ENCODE data around the gene TM9SF4. TPM values are rescaled to one million over a fixed set of nuclear protein-coding genes. Genes with fewer than 3 reads are reported as not detected.

Gene TM9SF4
- total and polyA plus RNA-seq, 8 donors: 56.2 to 63.5 (median 60.1) TPM

GRCh38 chr20:32127347-32127746 lies 17.8 kb downstream of the TM9SF4 start:
- Histone ChIP-seq H3K36me3 (peaks cover 0 to 14% of the 10 kb centered on the region in 2 donors), H3K4me1 (no peaks in the 10 kb centered on the region), H3K27me3 (no peaks in the 10 kb centered on the region), H3K9me3 (no peaks in the 10 kb centered on the region), H3K27ac (no peak overlapping the region), H3K4me3 (no peak overlapping the region)
- intact Hi-C loops (cut with DNase I): no loop called here
- no peak for ATAC-seq
- TF ChIP-seq, protein P1, sequence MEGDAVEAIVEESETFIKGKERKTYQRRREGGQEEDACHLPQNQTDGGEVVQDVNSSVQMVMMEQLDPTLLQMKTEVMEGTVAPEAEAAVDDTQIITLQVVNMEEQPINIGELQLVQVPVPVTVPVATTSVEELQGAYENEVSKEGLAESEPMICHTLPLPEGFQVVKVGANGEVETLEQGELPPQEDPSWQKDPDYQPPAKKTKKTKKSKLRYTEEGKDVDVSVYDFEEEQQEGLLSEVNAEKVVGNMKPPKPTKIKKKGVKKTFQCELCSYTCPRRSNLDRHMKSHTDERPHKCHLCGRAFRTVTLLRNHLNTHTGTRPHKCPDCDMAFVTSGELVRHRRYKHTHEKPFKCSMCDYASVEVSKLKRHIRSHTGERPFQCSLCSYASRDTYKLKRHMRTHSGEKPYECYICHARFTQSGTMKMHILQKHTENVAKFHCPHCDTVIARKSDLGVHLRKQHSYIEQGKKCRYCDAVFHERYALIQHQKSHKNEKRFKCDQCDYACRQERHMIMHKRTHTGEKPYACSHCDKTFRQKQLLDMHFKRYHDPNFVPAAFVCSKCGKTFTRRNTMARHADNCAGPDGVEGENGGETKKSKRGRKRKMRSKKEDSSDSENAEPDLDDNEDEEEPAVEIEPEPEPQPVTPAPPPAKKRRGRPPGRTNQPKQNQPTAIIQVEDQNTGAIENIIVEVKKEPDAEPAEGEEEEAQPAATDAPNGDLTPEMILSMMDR (IDR thresholded peaks at IDR 0.05): no peak
- no peak for DNase-seq

GRCh38 chr20:32128167-32128566 lies 18.7 kb downstream of the TM9SF4 start:
- TF ChIP-seq, protein P1 (IDR thresholded peaks at IDR 0.05): no peak
- Histone ChIP-seq H3K4me3 (no peak overlapping the region), H3K9me3 (no peaks in the 10 kb centered on the region), H3K27ac (no peak overlapping the region), H3K36me3 (peaks cover 0 to 22% of the 10 kb centered on the region in 2 donors), H3K27me3 (no peaks in the 10 kb centered on the region), H3K4me1 (no peaks in the 10 kb centered on the region)
- intact Hi-C loops (cut with DNase I): no loop called here
- no peak for ATAC-seq
- DNase-seq: no peak

GRCh38 chr20:32129863-32130262 lies 20.3 kb downstream of the TM9SF4 start:
- TF ChIP-seq, protein P1 (IDR thresholded peaks at IDR 0.05): no peak
- H3K27me3 ChIP-seq: no peaks in the 10 kb centered on the region
- no peaks in the 10 kb centered on the region for H3K9me3 ChIP-seq
- peaks cover 0 to 32% of the 10 kb centered on the region in 2 donors for H3K36me3 ChIP-seq
- H3K4me3 ChIP-seq: no peak overlapping the region
- no peak for ATAC-seq
- intact Hi-C loops (cut with DNase I): no loop called here
- H3K4me1 ChIP-seq: no peaks in the 10 kb centered on the region
- no peak for DNase-seq
- H3K27ac ChIP-seq: no peak overlapping the region

DNA sequence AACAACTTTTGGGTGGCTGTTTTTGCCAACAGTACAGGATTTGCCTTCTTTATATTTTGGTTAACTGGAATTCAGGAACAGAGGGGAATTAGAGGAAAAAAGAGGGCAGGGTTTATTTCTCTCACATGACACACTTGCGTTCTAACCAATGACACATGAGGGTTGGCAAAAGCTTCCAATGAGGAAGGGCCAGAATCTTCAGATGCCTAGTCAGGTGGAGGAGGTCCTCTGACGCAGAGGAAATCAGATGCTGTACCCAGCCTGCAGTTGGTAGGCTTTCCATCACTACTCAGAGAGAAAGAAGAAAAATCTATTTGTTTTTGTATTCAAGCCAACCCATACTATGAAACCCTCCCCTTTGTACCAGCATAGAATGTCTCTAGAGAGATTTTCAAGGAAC lies 20.8 kb downstream of the TM9SF4 start:
- Histone ChIP-seq H3K4me1 (no peaks in the 10 kb centered on the region), H3K27me3 (no peaks in the 10 kb centered on the region), H3K4me3 (no peak overlapping the region), H3K36me3 (peaks cover 0 to 31% of the 10 kb centered on the region in 2 donors), H3K27ac (no peak overlapping the region), H3K9me3 (no peaks in the 10 kb centered on the region)
- ATAC-seq (no peak), DNase-seq (no peak)
- intact Hi-C loops (cut with DNase I): no loop called here
- TF ChIP-seq, protein P1 (IDR thresholded peaks at IDR 0.05): no peak

- no peak for ATAC-seq
- intact Hi-C loops (cut with DNase I): no loop called here
- DNase-seq: no peak
- Histone ChIP-seq H3K4me1 (no peaks in the 10 kb centered on the region), H3K27me3 (no peaks in the 10 kb centered on the region), H3K36me3 (peaks cover 0 to 37% of the 10 kb centered on the region in 2 donors), H3K9me3 (no peaks in the 10 kb centered on the region), H3K27ac (no peak overlapping the region), H3K4me3 (no peak overlapping the region)
- TF ChIP-seq, protein P1 (IDR thresholded peaks at IDR 0.05): no peak
These were observed 21.5 kb downstream of the TM9SF4 start for GRCh38 chr20:32130965-32131364.
